IMR-90 (cell line): ENCODE data around the gene CD180. TPM values are rescaled to one million over a fixed set of nuclear protein-coding genes. Genes with fewer than 3 reads are reported as not detected.

ENCODE experiments used
- ATAC-seq: fragments of 200-7000 bp; cut with Tn5 transposase; 2 replicates; pipeline ENCODE4 v1.9.1; 2020; ENCODE audit warnings: low read depth, mild to moderate bottlenecking, moderate library complexity
- BruUV-seq: library from RNA; stranded (reverse); fragments of 400-500 nt; replicated peaks from 2 replicates; lab custom pipeline; 2021; lab: Mats Ljungman, UMichigan
- CTCF ChIA-PET: fragments of 300-600 bp; formaldehyde crosslinking; extraction: SDS; loops from one replicate; lab custom pipeline; 2021; ENCODE audit warnings: antibody characterized with exemption; lab: Yijun Ruan, JAX
- POLR2A ChIA-PET: fragments of 300-600 bp; sonication (Branson Sonifier 250); formaldehyde crosslinking; loops from one replicate; lab custom pipeline; 2022; ENCODE audit warnings: antibody characterized with exemption; ENCODE audit not compliant: unreplicated experiment; lab: Charles Lee
- DNase-seq: peaks from one replicate; pipeline ENCODE4 v3.0.0; 2013
- H2AFZ ChIP-seq: replicated peaks from 2 replicates; pipeline ENCODE3; 2013; ENCODE audit warnings: low read length, mild to moderate bottlenecking; ENCODE audit not compliant: poor library complexity
- H2AK5ac ChIP-seq: 2 replicates; pipeline ENCODE4 v1.6.1; 2013; ENCODE audit warnings: low read depth, low read length, inconsistent platforms
- H2AK9ac ChIP-seq: replicated peaks from 2 replicates; pipeline ENCODE3; 2013; ENCODE audit warnings: mild to moderate bottlenecking, low read depth, low read length, moderate library complexity; ENCODE audit not compliant: poor library complexity
- H2BK120ac ChIP-seq: 2 replicates; pipeline ENCODE4 v1.6.1; 2013; ENCODE audit warnings: low read depth, low read length, inconsistent platforms
- H2BK15ac ChIP-seq: 3 replicates; pipeline ENCODE4 v1.6.1; 2013; ENCODE audit warnings: low read depth, low read length, inconsistent platforms
- H2BK20ac ChIP-seq: 2 replicates; pipeline ENCODE4 v1.6.1; 2013; ENCODE audit warnings: low read depth, mild to moderate bottlenecking, inconsistent platforms, low read length, moderate library complexity
- H2BK5ac ChIP-seq: 2 replicates; pipeline ENCODE4 v1.6.1; 2013; ENCODE audit warnings: mild to moderate bottlenecking, low read depth, low read length, inconsistent platforms; ENCODE audit not compliant: poor library complexity, severe bottlenecking
- H3K14ac ChIP-seq: replicated peaks from 2 replicates; pipeline ENCODE4 v1.6.1; 2013; ENCODE audit warnings: low read depth, low read length, inconsistent platforms
- H3K18ac ChIP-seq: 2 replicates; pipeline ENCODE4 v1.6.1; 2013; ENCODE audit warnings: low read depth, low read length, control low read depth
- H3K23ac ChIP-seq: 2 replicates; pipeline ENCODE4 v1.6.1; 2013; ENCODE audit warnings: low read depth, low read length, inconsistent platforms
- H3K27ac ChIP-seq: 2 replicates; pipeline ENCODE4 v1.5.1; 2013; ENCODE audit warnings: mild to moderate bottlenecking, control low read depth, low read length; ENCODE audit not compliant: insufficient read depth
- H3K27me3 ChIP-seq: 2 replicates; pipeline ENCODE4 v1.6.1; 2013; ENCODE audit warnings: low read length; ENCODE audit not compliant: control insufficient read depth, insufficient read depth
- H3K36me3 ChIP-seq: 2 replicates; pipeline ENCODE4 v1.6.1; 2013; ENCODE audit warnings: low read length, mixed read lengths; ENCODE audit not compliant: control insufficient read depth, insufficient read depth
- H3K4ac ChIP-seq: 2 replicates; pipeline ENCODE4 v1.6.1; 2013; ENCODE audit warnings: low read depth, low read length, inconsistent platforms
- H3K4me1 ChIP-seq: 2 replicates; pipeline ENCODE4 v1.6.1; 2013; ENCODE audit warnings: low read length, mixed read lengths; ENCODE audit not compliant: control insufficient read depth, insufficient read depth
- H3K4me2 ChIP-seq: 2 replicates; pipeline ENCODE4 v1.6.1; 2013; ENCODE audit warnings: low read depth, mild to moderate bottlenecking, control low read depth, low read length, moderate library complexity
- H3K4me3 ChIP-seq: 2 replicates; pipeline ENCODE4 v1.5.1; 2013; ENCODE audit warnings: low read depth, mild to moderate bottlenecking, control low read depth, low read length, moderate library complexity; ENCODE audit not compliant: insufficient read depth
- H3K56ac ChIP-seq: 2 replicates; pipeline ENCODE4 v1.6.1; 2013; ENCODE audit warnings: low read length, inconsistent platforms; ENCODE audit not compliant: insufficient read depth; ENCODE audit errors: extremely low read depth
- H3K79me1 ChIP-seq, 2 experiments: 2 replicates each; pipeline ENCODE4 v1.6.1; 2013; ENCODE audit warnings: low read length in 2 of 2, inconsistent platforms in 1 of 2, low read depth in 1 of 2
- H3K9ac ChIP-seq: 2 replicates; pipeline ENCODE4 v1.6.1; 2013; ENCODE audit warnings: low read depth, low read length, control low read depth
- H3K9me1 ChIP-seq: 2 replicates; pipeline ENCODE4 v1.6.1; 2013; ENCODE audit warnings: low read length, inconsistent platforms; ENCODE audit not compliant: insufficient read depth
- H3K9me3 ChIP-seq: 2 replicates; pipeline ENCODE4 v1.6.1; 2013; ENCODE audit warnings: low read length; ENCODE audit not compliant: control insufficient read depth, insufficient read depth
- H4K20me1 ChIP-seq: 2 replicates; pipeline ENCODE4 v1.6.1; 2013; ENCODE audit warnings: low read length, inconsistent platforms; ENCODE audit not compliant: insufficient read depth
- H4K5ac ChIP-seq: 2 replicates; pipeline ENCODE4 v1.6.1; 2013; ENCODE audit warnings: mild to moderate bottlenecking, low read depth, low read length, control low read depth
- H4K8ac ChIP-seq, 2 experiments: 2 replicates each; pipeline ENCODE4 v1.6.1; 2013; ENCODE audit warnings: low read depth in 2 of 2, low read length in 2 of 2, control low read depth in 1 of 2, inconsistent platforms in 1 of 2
- H4K91ac ChIP-seq: 2 replicates; pipeline ENCODE4 v1.6.1; 2013; ENCODE audit warnings: low read depth, low read length, inconsistent platforms; ENCODE audit not compliant: insufficient read depth
- BHLHE40 ChIP-seq: fragments of 150-350 bp; IDR thresholded peaks from 2 replicates; pipeline ENCODE4 v1.6.1; 2016; ENCODE audit warnings: mild to moderate bottlenecking, low read depth, low read length
- CEBPB ChIP-seq: IDR thresholded peaks from 2 replicates; pipeline ENCODE4 v1.6.1; 2012; ENCODE audit warnings: low read depth, low read length, improper control_type of control experiment
- CHD1 ChIP-seq: IDR thresholded peaks from 2 replicates; pipeline ENCODE4 v1.6.1; 2012; ENCODE audit warnings: low read depth, low read length, improper control_type of control experiment
- FOS ChIP-seq: fragments of 150-350 bp; IDR thresholded peaks from 2 replicates; pipeline ENCODE4 v1.6.1; 2016; ENCODE audit warnings: low read depth, low read length
- MAFK ChIP-seq: IDR thresholded peaks from 2 replicates; pipeline ENCODE4 v1.6.1; 2012; ENCODE audit warnings: low read depth, low read length, improper control_type of control experiment
- MXI1 ChIP-seq: IDR thresholded peaks from 2 replicates; pipeline ENCODE4 v1.6.1; 2012; ENCODE audit warnings: low read depth, mild to moderate bottlenecking, low read length, moderate library complexity, borderline replicate concordance
- NFE2L2 ChIP-seq: fragments of 150-350 bp; IDR thresholded peaks from 2 replicates; pipeline ENCODE4 v1.6.1; 2016; ENCODE audit warnings: low read depth, mild to moderate bottlenecking, low read length
- POLR2A ChIP-seq: IDR thresholded peaks from 2 replicates; pipeline ENCODE4 v1.6.1; 2012; ENCODE audit warnings: mild to moderate bottlenecking, low read depth, low read length
- RAD21 ChIP-seq: IDR thresholded peaks from 2 replicates; pipeline ENCODE4 v1.6.1; 2012; ENCODE audit warnings: low read length, improper control_type of control experiment
- RCOR1 ChIP-seq: IDR thresholded peaks from 2 replicates; pipeline ENCODE4 v1.6.1; 2012; ENCODE audit warnings: mild to moderate bottlenecking, low read length, improper control_type of control experiment; ENCODE audit not compliant: insufficient replicate concordance
- RFX5 ChIP-seq: IDR thresholded peaks from 2 replicates; pipeline ENCODE4 v1.8.0; 2012; ENCODE audit warnings: low read depth, mild to moderate bottlenecking, low read length, moderate library complexity
- SMC3 ChIP-seq: fragments of 150-350 bp; IDR thresholded peaks from 2 replicates; pipeline ENCODE4 v1.6.1; 2016; ENCODE audit warnings: low read depth, mild to moderate bottlenecking, antibody characterized with exemption, low read length, moderate library complexity
- WGBS, 2 experiments: methylation state at CpG; one replicate each; pipeline versions ENCODE4 v1.1.5 to v1.1.7; 2013; ENCODE audit warnings: missing lambda C conversion rate in 2 of 2; ENCODE audit not compliant: insufficient read length in 1 of 2; ENCODE audit errors: extremely low coverage in 2 of 2; 5-methylcytosine and 5-hydroxymethylcytosine counted together
- dilution Hi-C: fragments of 300-500 bp; cut with HindIII; formaldehyde crosslinking; loops from one replicate; pipeline ENCODE4 v1.14.3; 2018; ENCODE audit warnings: low sequenced_read_pairs; ENCODE audit not compliant: unreplicated experiment
- in situ Hi-C: fragments of 300-500 bp; cut with MboI; formaldehyde crosslinking; loops from 3 replicates; pipeline ENCODE4 v1.14.3; 2019; ENCODE audit warnings: low sequenced_read_pairs, inconsistent platforms, mixed read lengths
- intact Hi-C: fragments of 100-400 bp; cut with micrococcal nuclease; formaldehyde crosslinking; loops from 2 replicates; pipeline ENCODE4 v1.10.0; 2022
- polyA plus RNA-seq, 3 experiments: library from polyadenylated mRNA; depleted of rRNA; stranded (reverse); fragments of >200 nt; gene quantifications; 2 replicates each; pipeline ENCODE4 v1.2.3, GENCODE V29; 2012; ENCODE audit warnings: low replicate concordance in 1 of 3
- total RNA-seq: library from RNA; depleted of rRNA; stranded (reverse); fragments of >200 nt; gene quantifications from 2 replicates; pipeline ENCODE4 v1.2.3, GENCODE V29; 2012
- TF ChIP-seq, protein P1 (sequence below): fragments of 150-350 bp; IDR thresholded peaks from 2 replicates; pipeline ENCODE4 v1.6.1; 2017; ENCODE audit warnings: mild to moderate bottlenecking, antibody characterized with exemption, low read length, low read depth
- TF ChIP-seq, protein P2 (sequence below): conservative IDR thresholded peaks from 2 replicates; pipeline ENCODE4 v1.5.1; 2012; ENCODE audit warnings: mild to moderate bottlenecking, low read depth, low read length, improper control_type of control experiment
- TF ChIP-seq, protein P3 (sequence below): fragments of 150-350 bp; IDR thresholded peaks from 2 replicates; pipeline ENCODE4 v1.6.1; 2016; ENCODE audit warnings: low read depth, mild to moderate bottlenecking, low read length, moderate library complexity, borderline replicate concordance

The CD180 gene
- total and polyA plus RNA-seq, 2 of the 4 experiments (the other 2 are of a cell fraction) = not detected

DNA sequence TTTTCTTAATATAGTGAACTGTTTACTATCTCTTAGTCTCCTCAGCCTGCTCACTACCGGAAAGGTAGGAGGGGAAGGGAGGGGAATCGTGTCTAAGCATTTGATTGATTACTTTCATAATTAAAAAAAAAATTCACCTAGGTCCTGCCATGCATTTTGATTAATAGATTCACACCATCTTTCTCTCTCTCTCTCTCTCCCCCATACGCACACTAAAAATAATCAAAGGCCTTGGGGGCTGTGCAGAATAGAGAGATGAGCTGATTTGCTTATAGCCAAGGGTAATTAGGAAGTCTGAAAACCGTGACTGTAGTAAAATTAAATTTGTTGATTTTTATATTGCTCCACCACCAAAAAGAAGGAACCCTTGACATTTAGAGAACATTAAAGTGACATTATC is 49.6 kb downstream of the CD180 start:
- CTCF ChIA-PET = interaction anchor here (0.5 to 1.5 kb wide), 3 partner anchors 10 to 332 kb away, joined by 3 to 8 read pairs (median 3); no protein-coding TSS in a partner anchor

More for the DNA sequence above, 49.6 kb downstream of the CD180 start:
- Histone ChIP-seq H4K8ac (no peak overlapping the region), H3K9ac (no peak overlapping the region), H3K4me3 (no peak overlapping the region), H3K4ac (no peak overlapping the region), H4K20me1 (no peaks in the 10 kb centered on the region), H3K14ac (no peak overlapping the region), H2BK15ac (no peak overlapping the region), H3K27ac (no peak overlapping the region), H3K4me1 (peaks cover 2% of the 10 kb centered on the region; the same call in 1 of the 2 replicates), H4K91ac (no peak overlapping the region), H4K5ac (no peak overlapping the region), H2AK9ac (no peak overlapping the region), H3K79me1 (no peaks in the 10 kb centered on the region), H3K4me2 (no peak overlapping the region), H3K18ac (no peak overlapping the region), H3K27me3 (no peaks in the 10 kb centered on the region), H3K23ac (no peak overlapping the region), H3K9me3 (no peaks in the 10 kb centered on the region), H3K36me3 (peaks cover 17% of the 10 kb centered on the region), H2AK5ac (no peak overlapping the region), H2AFZ (no peak overlapping the region), H3K56ac (no peak overlapping the region), H3K9me1 (peaks cover 8% of the 10 kb centered on the region), H2BK5ac (no peak overlapping the region), H2BK120ac (no peak overlapping the region), H2BK20ac (no peak overlapping the region)
- no peak for DNase-seq
- POLR2A ChIA-PET = no interaction called here
- no TSS peak for BruUV-seq
- intact Hi-C loops (loop anchor here (5.0 kb wide), 1 partner anchor 285 kb away; no protein-coding TSS in a partner anchor), dilution Hi-C loops (no loop called here), in situ Hi-C loops (no loop called here)
- no peak for ATAC-seq
- TF ChIP-seq MAFK = no peak
- TF ChIP-seq RCOR1 = no peak
- TF ChIP-seq, protein P1, sequence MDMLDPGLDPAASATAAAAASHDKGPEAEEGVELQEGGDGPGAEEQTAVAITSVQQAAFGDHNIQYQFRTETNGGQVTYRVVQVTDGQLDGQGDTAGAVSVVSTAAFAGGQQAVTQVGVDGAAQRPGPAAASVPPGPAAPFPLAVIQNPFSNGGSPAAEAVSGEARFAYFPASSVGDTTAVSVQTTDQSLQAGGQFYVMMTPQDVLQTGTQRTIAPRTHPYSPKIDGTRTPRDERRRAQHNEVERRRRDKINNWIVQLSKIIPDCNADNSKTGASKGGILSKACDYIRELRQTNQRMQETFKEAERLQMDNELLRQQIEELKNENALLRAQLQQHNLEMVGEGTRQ = no peak
- TF ChIP-seq SMC3 = no peak
- no peak for TF ChIP-seq BHLHE40
- TF ChIP-seq, protein P2, sequence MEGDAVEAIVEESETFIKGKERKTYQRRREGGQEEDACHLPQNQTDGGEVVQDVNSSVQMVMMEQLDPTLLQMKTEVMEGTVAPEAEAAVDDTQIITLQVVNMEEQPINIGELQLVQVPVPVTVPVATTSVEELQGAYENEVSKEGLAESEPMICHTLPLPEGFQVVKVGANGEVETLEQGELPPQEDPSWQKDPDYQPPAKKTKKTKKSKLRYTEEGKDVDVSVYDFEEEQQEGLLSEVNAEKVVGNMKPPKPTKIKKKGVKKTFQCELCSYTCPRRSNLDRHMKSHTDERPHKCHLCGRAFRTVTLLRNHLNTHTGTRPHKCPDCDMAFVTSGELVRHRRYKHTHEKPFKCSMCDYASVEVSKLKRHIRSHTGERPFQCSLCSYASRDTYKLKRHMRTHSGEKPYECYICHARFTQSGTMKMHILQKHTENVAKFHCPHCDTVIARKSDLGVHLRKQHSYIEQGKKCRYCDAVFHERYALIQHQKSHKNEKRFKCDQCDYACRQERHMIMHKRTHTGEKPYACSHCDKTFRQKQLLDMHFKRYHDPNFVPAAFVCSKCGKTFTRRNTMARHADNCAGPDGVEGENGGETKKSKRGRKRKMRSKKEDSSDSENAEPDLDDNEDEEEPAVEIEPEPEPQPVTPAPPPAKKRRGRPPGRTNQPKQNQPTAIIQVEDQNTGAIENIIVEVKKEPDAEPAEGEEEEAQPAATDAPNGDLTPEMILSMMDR = no peak
- no peak for TF ChIP-seq FOS
- TF ChIP-seq NFE2L2 = no peak
- no peak for TF ChIP-seq MXI1
- TF ChIP-seq RAD21 = no peak
- TF ChIP-seq, protein P3, sequence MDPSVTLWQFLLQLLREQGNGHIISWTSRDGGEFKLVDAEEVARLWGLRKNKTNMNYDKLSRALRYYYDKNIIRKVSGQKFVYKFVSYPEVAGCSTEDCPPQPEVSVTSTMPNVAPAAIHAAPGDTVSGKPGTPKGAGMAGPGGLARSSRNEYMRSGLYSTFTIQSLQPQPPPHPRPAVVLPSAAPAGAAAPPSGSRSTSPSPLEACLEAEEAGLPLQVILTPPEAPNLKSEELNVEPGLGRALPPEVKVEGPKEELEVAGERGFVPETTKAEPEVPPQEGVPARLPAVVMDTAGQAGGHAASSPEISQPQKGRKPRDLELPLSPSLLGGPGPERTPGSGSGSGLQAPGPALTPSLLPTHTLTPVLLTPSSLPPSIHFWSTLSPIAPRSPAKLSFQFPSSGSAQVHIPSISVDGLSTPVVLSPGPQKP = no peak
- no peak for TF ChIP-seq POLR2A
- TF ChIP-seq CEBPB = no peak
- no peak for TF ChIP-seq CHD1
- no peak for TF ChIP-seq RFX5
- 100% methylated on average over 1 of the region's 4 CpGs; no CpG with 5 or more reads in 1 of the 2 experiments for WGBS, 2 experiments
